OCI-LY1 (cell line): Measurements from ENCODE around the gene SLC9A8.

Source experiments
- H2AFZ ChIP-seq: fragments of 200-600 bp; sonication (generic), shearing (Covaris generic); 2 replicates; pipeline ENCODE4 v1.6.0; 2014; ENCODE audit warnings: antibody characterized with exemption, mild to moderate bottlenecking, low read length
- H3F3A ChIP-seq: fragments of 200-600 bp; sonication (generic), shearing (Covaris generic); 2 replicates; pipeline ENCODE4 v1.6.0; 2014; ENCODE audit warnings: mild to moderate bottlenecking, antibody characterized with exemption, low read length, moderate library complexity; ENCODE audit not compliant: insufficient read depth
- H3K27ac ChIP-seq: fragments of 200-600 bp; sonication (generic); 2 replicates; pipeline ENCODE4 v1.5.1; 2014; ENCODE audit warnings: low read length, mixed run types, mild to moderate bottlenecking, low read depth; ENCODE audit not compliant: poor library complexity, severe bottlenecking
- H3K27me3 ChIP-seq: fragments of 200-600 bp; sonication (generic); 2 replicates; pipeline ENCODE4 v1.6.0; 2014; ENCODE audit warnings: antibody characterized with exemption, mild to moderate bottlenecking, low read length, moderate library complexity; ENCODE audit not compliant: insufficient read depth
- H3K36me3 ChIP-seq: fragments of 200-600 bp; sonication (generic); 2 replicates; pipeline ENCODE4 v1.6.1; 2014; ENCODE audit warnings: mild to moderate bottlenecking, antibody characterized with exemption, low read length, moderate library complexity, mixed read lengths; ENCODE audit not compliant: insufficient read depth
- H3K4me1 ChIP-seq: fragments of 200-600 bp; sonication (generic); 2 replicates; pipeline ENCODE4 v1.5.1; 2014; ENCODE audit warnings: mild to moderate bottlenecking, low read length, moderate library complexity; ENCODE audit not compliant: insufficient read depth, severe bottlenecking
- H3K4me2 ChIP-seq: fragments of 200-600 bp; sonication (generic), shearing (Covaris generic); 2 replicates; pipeline ENCODE4 v1.6.1; 2014; ENCODE audit warnings: low read length
- H3K4me3 ChIP-seq: fragments of 200-600 bp; sonication (generic); 2 replicates; pipeline ENCODE4 v1.5.1; 2014; ENCODE audit warnings: low read length, low read depth, mild to moderate bottlenecking, mixed read lengths; ENCODE audit not compliant: poor library complexity, severe bottlenecking
- H3K79me2 ChIP-seq: fragments of 200-600 bp; shearing (Covaris generic); 2 replicates; pipeline ENCODE4 v1.6.1; 2016; ENCODE audit warnings: mixed run types, low read length, mixed read lengths; ENCODE audit not compliant: insufficient read depth
- H3K9ac ChIP-seq: fragments of 200-600 bp; sonication (generic), shearing (Covaris generic); 2 replicates; pipeline ENCODE4 v1.6.1; 2014; ENCODE audit warnings: mild to moderate bottlenecking, low read length, mixed read lengths
- H3K9me2 ChIP-seq: fragments of 200-600 bp; sonication (generic), shearing (Covaris generic); 2 replicates; pipeline ENCODE4 v1.6.1; 2014; ENCODE audit warnings: low read depth, mild to moderate bottlenecking, low read length, mixed read lengths
- H3K9me3 ChIP-seq: fragments of 200-600 bp; shearing (Covaris generic); 2 replicates; pipeline ENCODE4 v1.6.1; 2014; ENCODE audit warnings: low read length, mixed read lengths
- H4K20me1 ChIP-seq: fragments of 200-600 bp; sonication (generic), shearing (Covaris generic); 2 replicates; pipeline ENCODE4 v1.6.0; 2016; ENCODE audit warnings: mild to moderate bottlenecking, low read length; ENCODE audit not compliant: insufficient read depth
- CTCF ChIP-seq: fragments of 200-600 bp; sonication (generic), shearing (Covaris generic); IDR thresholded peaks from 2 replicates; pipeline ENCODE4 v1.5.1; 2017; ENCODE audit warnings: mild to moderate bottlenecking, antibody characterized with exemption, low read length, moderate library complexity, mixed read lengths
- EZH2 ChIP-seq: fragments of 200-600 bp; sonication (generic), shearing (Covaris generic); IDR thresholded peaks from 2 replicates; pipeline ENCODE4 v1.8.0; 2017; ENCODE audit warnings: borderline replicate concordance, mixed run types, mild to moderate bottlenecking, antibody characterized with exemption, low read length, moderate library complexity, mixed read lengths

The SLC9A8 gene

GRCh38 chr20:49910340-49910706 is 97.7 kb downstream of the SLC9A8 start:
- Histone ChIP-seq H4K20me1 (no peaks in the 10 kb centered on the region), H3K9ac (no peak overlapping the region), H3K9me3 (no peaks in the 10 kb centered on the region), H3K27me3 (no peaks in the 10 kb centered on the region), H3K4me3 (no peak overlapping the region), H3K4me2 (no peak overlapping the region), H3K79me2 (peaks cover 7% of the 10 kb centered on the region; the same call in 1 of the 2 replicates), H3K36me3 (peaks cover 35% of the 10 kb centered on the region), H3K4me1 (peaks cover 14% of the 10 kb centered on the region), H2AFZ (no peak overlapping the region), H3F3A (no peaks in the 10 kb centered on the region), H3K27ac (no peak overlapping the region), H3K9me2 (no peaks in the 10 kb centered on the region)
- no peak for TF ChIP-seq CTCF
- TF ChIP-seq EZH2, result no peak

DNA sequence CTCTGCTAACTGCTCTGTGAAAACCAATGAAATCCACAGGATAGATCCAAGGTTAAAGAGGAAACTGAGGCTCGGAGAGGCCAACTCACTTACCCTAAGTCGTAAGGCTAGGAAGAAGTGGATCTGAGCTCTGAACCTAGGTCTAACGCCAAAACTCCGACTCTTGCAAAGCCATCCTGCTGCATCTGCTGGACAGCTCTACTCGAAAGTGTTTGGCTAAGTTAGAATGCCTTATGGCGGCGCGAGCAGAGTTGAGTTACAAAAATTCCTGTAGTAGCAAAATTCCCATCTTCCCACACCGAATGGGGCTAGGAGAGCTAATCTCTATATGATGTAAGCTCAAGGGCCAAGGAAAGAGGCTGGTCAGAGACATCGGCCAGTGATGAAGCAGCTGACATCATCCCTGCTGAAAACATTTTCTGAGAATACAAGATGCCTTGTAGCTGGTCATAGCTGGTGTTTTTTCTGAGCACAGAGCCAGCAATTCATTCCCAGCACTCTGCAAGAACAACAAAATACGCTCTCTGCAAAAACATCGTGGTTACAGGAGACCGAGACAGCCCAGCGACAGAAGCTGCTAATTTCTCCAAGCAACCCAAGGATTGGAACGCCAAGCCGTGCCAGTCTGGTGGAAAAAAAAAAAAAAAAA is 100.9 kb downstream of the SLC9A8 start:
- Histone ChIP-seq H3K4me3 (peak overlapping the region; percentile 67), H3F3A (no peaks in the 10 kb centered on the region), H4K20me1 (no peaks in the 10 kb centered on the region), H3K4me2 (peak overlapping the region; percentile 77; the same call in 1 of the 2 replicates), H3K9ac (no peak overlapping the region), H3K27ac (no peak overlapping the region), H3K4me1 (peaks cover 24% of the 10 kb centered on the region), H3K9me2 (no peaks in the 10 kb centered on the region), H3K9me3 (no peaks in the 10 kb centered on the region), H3K27me3 (no peaks in the 10 kb centered on the region), H3K79me2 (peaks cover 7% of the 10 kb centered on the region; the same call in 1 of the 2 replicates), H2AFZ (no peak overlapping the region), H3K36me3 (peaks cover 13% of the 10 kb centered on the region; the same call in 1 of the 2 replicates)
- TF ChIP-seq CTCF (no peak), EZH2 (no peak)

DNA sequence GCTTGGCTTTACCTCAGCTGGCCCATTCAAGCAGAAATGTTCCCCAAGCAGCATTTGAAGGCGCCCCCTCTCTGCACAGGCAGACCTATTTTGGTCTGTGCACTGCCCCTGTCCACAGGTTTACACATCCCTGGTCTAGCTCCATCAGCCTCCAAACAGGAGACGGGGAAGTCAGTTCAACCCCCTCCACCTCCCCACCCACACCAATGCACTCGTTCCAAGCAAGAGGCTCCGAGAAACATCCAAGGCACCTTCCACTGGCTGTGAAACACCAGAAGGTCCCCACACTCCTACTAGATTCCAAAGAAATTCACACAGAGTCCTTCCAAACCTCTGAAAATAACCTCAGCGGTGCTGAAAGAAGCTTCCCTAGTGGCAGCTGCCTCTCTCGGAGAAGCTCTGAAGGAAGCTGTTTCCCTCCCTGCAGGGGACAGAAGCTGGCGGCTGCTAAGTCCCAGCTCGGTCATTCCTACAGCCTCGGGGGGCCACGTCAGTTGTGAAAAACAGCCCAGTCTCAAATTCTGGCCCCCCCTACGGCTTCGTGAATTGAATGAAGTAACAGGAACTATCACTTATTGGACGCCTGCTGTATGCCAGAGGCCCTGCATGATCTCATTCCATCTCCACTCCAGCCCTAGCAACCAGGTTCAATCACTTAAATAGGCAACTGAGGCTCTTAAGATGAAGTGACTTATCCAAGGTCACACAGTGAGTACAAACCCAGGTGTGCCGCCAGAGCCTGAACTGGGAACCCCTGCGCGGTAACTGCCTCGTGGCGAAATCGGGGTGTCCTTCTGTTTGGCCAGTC is 101.9 kb downstream of the SLC9A8 start:
- H3K9ac ChIP-seq, result peak overlapping the region; percentile 64
- H2AFZ ChIP-seq, result no peak overlapping the region
- peak overlapping the region; percentile 67 for H3K4me3 ChIP-seq
- TF ChIP-seq EZH2 (no peak), CTCF (peak; percentile 16; the same call in 1 of the 2 replicates)
- peaks cover 7% of the 10 kb centered on the region; the same call in 1 of the 2 replicates for H3K79me2 ChIP-seq
- H3K27ac ChIP-seq, result no peak overlapping the region
- peaks cover 24% of the 10 kb centered on the region for H3K4me1 ChIP-seq
- no peaks in the 10 kb centered on the region for H3F3A ChIP-seq
- H3K9me2 ChIP-seq, result no peaks in the 10 kb centered on the region
- no peaks in the 10 kb centered on the region for H3K9me3 ChIP-seq
- H3K4me2 ChIP-seq, result peak overlapping the region; percentile 77
- no peaks in the 10 kb centered on the region for H3K27me3 ChIP-seq
- H3K36me3 ChIP-seq, result peaks cover 11% of the 10 kb centered on the region; the same call in 1 of the 2 replicates
- H4K20me1 ChIP-seq, result no peaks in the 10 kb centered on the region
